K562 (cell line): ENCODE data around the gene ZNF358.

Source experiments
- DNMT1 ChIP-seq: fragments of 450-650 bp; IDR thresholded peaks from 2 replicates; pipeline ENCODE4 v1.6.1; 2016; ENCODE audit warnings: antibody characterized with exemption, mild to moderate bottlenecking
- RFX5 ChIP-seq: IDR thresholded peaks from 2 replicates; pipeline ENCODE4 v1.6.1; 2011; ENCODE audit warnings: low read depth, mild to moderate bottlenecking, improper control_type of control experiment, low read length
- SMAD1 ChIP-seq: fragments of 150-350 bp; IDR thresholded peaks from 2 replicates; pipeline ENCODE4 v1.6.1; 2014; ENCODE audit warnings: low read length, low read depth; ENCODE audit not compliant: partially characterized antibody
- TEAD1 ChIP-seq, 2 experiments: fragments of 450-650 bp in 1 of 2; sonication (generic) in 1 of 2; formaldehyde crosslinking; IDR thresholded peaks; 2 replicates each; pipeline versions ENCODE4 v1.4.0 to v1.8.0; 2020 to 2022; ENCODE audit warnings: mild to moderate bottlenecking in 2 of 2, missing genetic modification reagents in 1 of 2
- ZNF121 ChIP-seq: sonication (generic); formaldehyde crosslinking; conservative IDR thresholded peaks from 2 replicates; pipeline ENCODE4 v1.8.0; 2022; ENCODE audit warnings: missing genetic modification reagents
- ZNF77 ChIP-seq: fragments of 250-450 bp; sonication (Bioruptor Pico); IDR thresholded peaks from 2 replicates; pipeline ENCODE4 v1.5.0; 2020
- ZNF785 ChIP-seq: fragments of 250-450 bp; sonication (Bioruptor Pico); IDR thresholded peaks from 2 replicates; pipeline ENCODE4 v1.4.0; 2020; ENCODE audit warnings: mild to moderate bottlenecking
- TF ChIP-seq, protein P1 (sequence below), 3 experiments: IDR thresholded peaks in 2 of 3; conservative IDR thresholded peaks in 1 of 3; 2 replicates each; pipeline ENCODE4 v1.5.1; 2011 to 2012; ENCODE audit warnings: low read length in 3 of 3, mild to moderate bottlenecking in 3 of 3, control low read depth in 2 of 3, improper control_type of control experiment in 1 of 3, inconsistent platforms in 1 of 3, low read depth in 1 of 3, mixed read lengths in 1 of 3, moderate library complexity in 1 of 3; ENCODE audit not compliant: insufficient read depth in 2 of 3
- TF ChIP-seq, protein P2 (sequence below): fragments of 250-450 bp; sonication (Bioruptor Pico); IDR thresholded peaks from 2 replicates; pipeline ENCODE4 v1.4.0; 2020
- TF ChIP-seq, protein P3 (sequence below), 2 experiments: fragments of 450-650 bp in 1 of 2; sonication (generic) in 1 of 2; formaldehyde crosslinking in 1 of 2; IDR thresholded peaks in 1 of 2; conservative IDR thresholded peaks in 1 of 2; 2 replicates each; pipeline versions ENCODE4 v1.6.1 to v1.8.1; 2016 to 2023; ENCODE audit warnings: mild to moderate bottlenecking in 2 of 2, moderate library complexity in 2 of 2, inconsistent platforms in 1 of 2, missing genetic modification reagents in 1 of 2
- TF ChIP-seq, protein P4 (sequence below): fragments of 450-650 bp; formaldehyde crosslinking; IDR thresholded peaks from 2 replicates; pipeline ENCODE4 v1.4.0; 2020; ENCODE audit warnings: mild to moderate bottlenecking, moderate library complexity

DNA sequence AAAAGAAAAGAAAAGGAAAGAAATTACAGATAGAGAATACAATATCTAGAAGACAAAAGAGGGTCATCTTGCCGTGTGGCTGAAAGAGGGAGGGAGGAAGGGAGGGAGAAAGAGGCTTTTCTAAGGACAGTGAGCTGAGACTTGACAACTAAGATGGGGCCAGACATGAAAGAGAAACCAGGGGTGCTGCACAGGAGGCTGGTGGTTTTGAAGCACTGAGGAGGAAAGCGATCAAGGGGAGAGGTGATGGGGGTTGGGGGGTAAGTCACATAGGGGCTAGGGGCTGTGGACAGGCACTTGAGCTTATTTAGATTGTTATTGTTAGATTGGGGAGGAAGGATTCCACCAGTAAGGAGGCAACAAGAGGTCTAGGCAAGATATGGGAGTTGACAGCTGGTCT, 36.9 kb downstream of the ZNF358 start:
- TF ChIP-seq TEAD1 (CRISPR knock-in tag; IDR thresholded peaks at IDR 0.05) = no peak
- no peak for TF ChIP-seq RFX5
- TF ChIP-seq, protein P1, sequence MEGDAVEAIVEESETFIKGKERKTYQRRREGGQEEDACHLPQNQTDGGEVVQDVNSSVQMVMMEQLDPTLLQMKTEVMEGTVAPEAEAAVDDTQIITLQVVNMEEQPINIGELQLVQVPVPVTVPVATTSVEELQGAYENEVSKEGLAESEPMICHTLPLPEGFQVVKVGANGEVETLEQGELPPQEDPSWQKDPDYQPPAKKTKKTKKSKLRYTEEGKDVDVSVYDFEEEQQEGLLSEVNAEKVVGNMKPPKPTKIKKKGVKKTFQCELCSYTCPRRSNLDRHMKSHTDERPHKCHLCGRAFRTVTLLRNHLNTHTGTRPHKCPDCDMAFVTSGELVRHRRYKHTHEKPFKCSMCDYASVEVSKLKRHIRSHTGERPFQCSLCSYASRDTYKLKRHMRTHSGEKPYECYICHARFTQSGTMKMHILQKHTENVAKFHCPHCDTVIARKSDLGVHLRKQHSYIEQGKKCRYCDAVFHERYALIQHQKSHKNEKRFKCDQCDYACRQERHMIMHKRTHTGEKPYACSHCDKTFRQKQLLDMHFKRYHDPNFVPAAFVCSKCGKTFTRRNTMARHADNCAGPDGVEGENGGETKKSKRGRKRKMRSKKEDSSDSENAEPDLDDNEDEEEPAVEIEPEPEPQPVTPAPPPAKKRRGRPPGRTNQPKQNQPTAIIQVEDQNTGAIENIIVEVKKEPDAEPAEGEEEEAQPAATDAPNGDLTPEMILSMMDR (IDR thresholded peaks at IDR 0.05 in 2 of 3, conservative IDR thresholded peaks at IDR 0.05 in 1 of 3; ENCODE audit: insufficient read depth in 2 of 3, low read depth in 1 of 3, low read length in 3 of 3) = no peak
- no peak for TF ChIP-seq SMAD1
- TF ChIP-seq, protein P2, sequence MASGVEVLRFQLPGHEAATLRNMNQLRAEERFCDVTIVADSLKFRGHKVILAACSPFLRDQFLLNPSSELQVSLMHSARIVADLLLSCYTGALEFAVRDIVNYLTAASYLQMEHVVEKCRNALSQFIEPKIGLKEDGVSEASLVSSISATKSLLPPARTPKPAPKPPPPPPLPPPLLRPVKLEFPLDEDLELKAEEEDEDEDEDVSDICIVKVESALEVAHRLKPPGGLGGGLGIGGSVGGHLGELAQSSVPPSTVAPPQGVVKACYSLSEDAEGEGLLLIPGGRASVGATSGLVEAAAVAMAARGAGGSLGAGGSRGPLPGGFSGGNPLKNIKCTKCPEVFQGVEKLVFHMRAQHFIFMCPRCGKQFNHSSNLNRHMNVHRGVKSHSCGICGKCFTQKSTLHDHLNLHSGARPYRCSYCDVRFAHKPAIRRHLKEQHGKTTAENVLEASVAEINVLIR (CRISPR knock-in tag) = no peak
- no peak for TF ChIP-seq DNMT1
- TF ChIP-seq, protein P3, sequence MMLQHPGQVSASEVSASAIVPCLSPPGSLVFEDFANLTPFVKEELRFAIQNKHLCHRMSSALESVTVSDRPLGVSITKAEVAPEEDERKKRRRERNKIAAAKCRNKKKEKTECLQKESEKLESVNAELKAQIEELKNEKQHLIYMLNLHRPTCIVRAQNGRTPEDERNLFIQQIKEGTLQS (IDR thresholded peaks at IDR 0.05) = no peak
- TF ChIP-seq, protein P3 (CRISPR knock-in tag; conservative IDR thresholded peaks at IDR 0.05) = no peak
- no peak for TF ChIP-seq ZNF785
- TF ChIP-seq ZNF121 (CRISPR knock-in tag) = no peak
- TF ChIP-seq ZNF77 (CRISPR knock-in tag) = no peak
- TF ChIP-seq, protein P4, sequence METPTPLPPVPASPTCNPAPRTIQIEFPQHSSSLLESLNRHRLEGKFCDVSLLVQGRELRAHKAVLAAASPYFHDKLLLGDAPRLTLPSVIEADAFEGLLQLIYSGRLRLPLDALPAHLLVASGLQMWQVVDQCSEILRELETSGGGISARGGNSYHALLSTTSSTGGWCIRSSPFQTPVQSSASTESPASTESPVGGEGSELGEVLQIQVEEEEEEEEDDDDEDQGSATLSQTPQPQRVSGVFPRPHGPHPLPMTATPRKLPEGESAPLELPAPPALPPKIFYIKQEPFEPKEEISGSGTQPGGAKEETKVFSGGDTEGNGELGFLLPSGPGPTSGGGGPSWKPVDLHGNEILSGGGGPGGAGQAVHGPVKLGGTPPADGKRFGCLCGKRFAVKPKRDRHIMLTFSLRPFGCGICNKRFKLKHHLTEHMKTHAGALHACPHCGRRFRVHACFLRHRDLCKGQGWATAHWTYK (CRISPR knock-in tag) = no peak
